Measurements from ENCODE around the gene UBR4. TPM values are rescaled to one million over a fixed set of nuclear protein-coding genes. Genes with fewer than 3 reads are reported as not detected.

Gene UBR4
- total and polyA plus RNA-seq, 2 experiments from 2014 or later: 140 to 175 TPM

DNA sequence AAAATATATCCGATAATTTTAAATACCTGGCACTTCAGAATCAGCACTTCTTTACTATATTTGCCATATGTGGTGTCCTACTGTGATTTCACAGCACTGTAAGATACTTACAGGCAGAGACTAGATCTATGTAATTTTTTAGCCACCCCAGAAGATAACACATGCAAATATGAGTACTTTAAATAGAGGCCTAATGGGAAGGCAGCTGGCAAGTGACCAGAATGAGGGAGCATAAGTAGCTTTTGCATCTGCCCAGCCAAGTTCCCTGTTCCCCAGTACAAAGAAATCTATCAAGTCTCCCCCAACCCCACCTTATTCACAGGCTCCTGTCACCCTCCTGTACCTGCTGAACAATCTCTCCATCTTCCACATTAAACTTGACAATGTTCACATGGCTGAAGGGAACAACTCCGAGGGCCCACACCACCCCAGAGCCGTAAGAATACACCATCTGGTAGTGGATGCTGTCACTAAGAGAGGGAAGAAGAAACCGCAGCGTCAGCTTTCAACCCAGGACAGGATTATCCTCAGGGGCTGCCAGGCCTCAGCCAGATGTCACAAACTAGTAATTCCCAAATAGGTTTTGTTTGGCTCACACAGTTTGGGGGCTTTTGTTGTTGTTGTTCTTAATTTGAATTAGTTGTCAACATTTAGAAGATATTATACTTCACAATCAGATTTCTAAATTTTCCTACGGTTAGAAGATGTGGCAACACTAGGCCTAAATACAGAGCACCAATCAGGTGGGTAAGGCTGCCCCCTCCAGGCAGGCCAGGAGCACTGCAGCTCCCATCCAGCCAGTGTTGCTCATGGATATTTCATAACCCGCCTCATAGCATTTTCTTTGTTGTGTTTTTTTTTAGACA lies 30.8 kb upstream of the UBR4 start:
- TF ChIP-seq CTCF (IDR thresholded peaks at IDR 0.05; ENCODE audit: poor library complexity) (peak; percentile 95), EZH2 (IDR thresholded peaks at IDR 0.05; ENCODE audit: borderline replicate concordance) (no peak)
- peaks cover 2% of the 10 kb centered on the region for H3K79me2 ChIP-seq
- H4K20me1 ChIP-seq (ENCODE audit: insufficient read depth, poor library complexity, severe bottlenecking): no peaks in the 10 kb centered on the region
- 78% methylated on average over 7 of the region's 7 CpGs for WGBS (ENCODE audit: low lambda C conversion rate, missing lambda C conversion rate)
- no peaks in the 10 kb centered on the region for H3K4me1 ChIP-seq (ENCODE audit: insufficient read depth)
- no peaks in the 10 kb centered on the region for H3K36me3 ChIP-seq (replicated peaks; ENCODE audit: insufficient read depth, low read depth)
- no peak overlapping the region for H2AFZ ChIP-seq
- no peaks in the 10 kb centered on the region for H3K9me3 ChIP-seq (ENCODE audit: low read depth)
- DNase-seq (ENCODE audit: low spot score): peak; percentile 80
- no peaks in the 10 kb centered on the region for H3K9me2 ChIP-seq (replicated peaks; ENCODE audit: insufficient read depth)
- H3K27me3 ChIP-seq: no peaks in the 10 kb centered on the region
- H3K4me2 ChIP-seq: no peak overlapping the region
- peak overlapping the region; percentile 20 for H3K27ac ChIP-seq
- no peak overlapping the region for H3K4me3 ChIP-seq

DNA sequence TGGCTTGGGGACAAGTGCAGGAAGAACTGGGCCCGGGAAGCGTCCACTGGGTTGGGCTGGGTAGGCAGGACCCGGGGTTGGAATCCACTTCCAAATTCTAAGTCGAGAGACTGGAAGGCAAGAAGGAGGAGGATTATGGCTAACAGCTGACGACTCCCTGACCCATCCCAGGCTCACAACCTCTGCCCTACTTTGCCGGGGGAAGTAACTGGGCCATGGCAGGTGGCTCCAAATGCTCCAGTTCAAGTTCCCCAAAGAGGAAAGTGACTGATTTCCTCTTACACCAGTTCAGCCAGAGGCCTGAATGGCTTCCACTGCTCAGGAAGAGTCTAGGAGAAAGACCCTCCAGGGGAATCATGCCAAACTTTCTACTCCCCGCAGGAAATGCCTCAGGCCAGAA lies 29.8 kb upstream of the UBR4 start:
- Histone ChIP-seq H3K9me3 (ENCODE audit: low read depth) (no peaks in the 10 kb centered on the region), H2AFZ (no peak overlapping the region), H4K20me1 (ENCODE audit: insufficient read depth, poor library complexity, severe bottlenecking) (no peaks in the 10 kb centered on the region), H3K36me3 (replicated peaks; ENCODE audit: insufficient read depth, low read depth) (no peaks in the 10 kb centered on the region), H3K4me1 (ENCODE audit: insufficient read depth) (no peaks in the 10 kb centered on the region), H3K27ac (no peak overlapping the region), H3K27me3 (no peaks in the 10 kb centered on the region), H3K9me2 (replicated peaks; ENCODE audit: insufficient read depth) (no peaks in the 10 kb centered on the region), H3K4me3 (no peak overlapping the region), H3K4me2 (no peak overlapping the region), H3K79me2 (no peaks in the 10 kb centered on the region)
- TF ChIP-seq CTCF (IDR thresholded peaks at IDR 0.05; ENCODE audit: poor library complexity): no peak
- no peak for TF ChIP-seq EZH2 (IDR thresholded peaks at IDR 0.05; ENCODE audit: borderline replicate concordance)
- no peak for TF ChIP-seq EZH2phosphoT487 (IDR thresholded peaks at IDR 0.05; ENCODE audit: low read depth, severe bottlenecking, unreplicated experiment)
- WGBS (ENCODE audit: low lambda C conversion rate, missing lambda C conversion rate): 96% methylated on average over 7 of the region's 7 CpGs
- no peak for DNase-seq (ENCODE audit: low spot score)

DNA sequence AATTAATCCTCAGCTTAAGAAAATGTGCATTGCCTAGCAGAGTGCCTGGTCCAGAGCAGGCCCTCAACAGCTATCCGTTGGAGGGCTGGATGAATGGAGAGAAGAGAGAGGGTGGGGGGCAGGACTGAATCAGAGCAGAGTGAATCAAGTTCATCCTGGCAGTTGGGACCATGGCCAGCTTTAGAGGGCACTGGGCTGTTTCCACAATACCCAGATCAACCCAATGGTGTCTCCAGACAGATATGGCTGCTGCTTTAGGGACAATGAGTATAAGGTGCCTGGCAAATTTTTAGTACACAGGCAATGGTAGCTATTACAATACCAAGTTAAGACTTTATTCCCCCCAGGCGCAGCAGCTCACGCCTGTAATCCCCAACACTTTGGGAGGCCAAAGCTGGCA lies 24.2 kb upstream of the UBR4 start:
- H3K27ac ChIP-seq: no peak overlapping the region
- no peak overlapping the region for H2AFZ ChIP-seq
- TF ChIP-seq CTCF (IDR thresholded peaks at IDR 0.05; ENCODE audit: poor library complexity) (no peak), EZH2phosphoT487 (IDR thresholded peaks at IDR 0.05; ENCODE audit: low read depth, severe bottlenecking, unreplicated experiment) (no peak), EZH2 (IDR thresholded peaks at IDR 0.05; ENCODE audit: borderline replicate concordance) (no peak)
- no peaks in the 10 kb centered on the region for H3K9me3 ChIP-seq (ENCODE audit: low read depth)
- peaks cover 7% of the 10 kb centered on the region for H3K4me1 ChIP-seq (ENCODE audit: insufficient read depth)
- no peaks in the 10 kb centered on the region for H3K9me2 ChIP-seq (replicated peaks; ENCODE audit: insufficient read depth)
- no peak overlapping the region for H3K4me2 ChIP-seq
- H3K36me3 ChIP-seq (replicated peaks; ENCODE audit: insufficient read depth, low read depth): peaks cover 3% of the 10 kb centered on the region
- H3K4me3 ChIP-seq: no peak overlapping the region
- WGBS (ENCODE audit: low lambda C conversion rate, missing lambda C conversion rate): 95% methylated on average over 3 of the region's 3 CpGs
- no peaks in the 10 kb centered on the region for H4K20me1 ChIP-seq (ENCODE audit: insufficient read depth, poor library complexity, severe bottlenecking)
- DNase-seq (ENCODE audit: low spot score): no peak
- no peaks in the 10 kb centered on the region for H3K27me3 ChIP-seq
- no peaks in the 10 kb centered on the region for H3K79me2 ChIP-seq
